ENCODE data around the gene ADAT2. TPM values are rescaled to one million over a fixed set of nuclear protein-coding genes. Genes with fewer than 3 reads are reported as not detected.
"Not testable (repeated sequence)": the region's sequence is repeated elsewhere in the genome, so short reads cannot be mapped to it uniquely, and the experiment has no call there.

ADAT2 gene
- total and polyA plus RNA-seq, 11 donors, result 0.75 to 3.0 (median 1.5) TPM

GRCh38 chr6:143482593-143482992 is 32.1 kb upstream of the ADAT2 start:
- 66 to 97% (median 84%) methylated on average over 2 of the region's 2 CpGs for WGBS, 4 donors
- DNase-seq, result no peak
- Histone ChIP-seq H3K4me1 (no peaks in the 10 kb centered on the region), H3K36me3 (peaks cover 0 to 51% (median 27%) of the 10 kb centered on the region in 9 donors), H3K27ac (no peak overlapping the region), H3K4me3 (no peak overlapping the region), H3K9me3 (no peaks in the 10 kb centered on the region), H3K27me3 (no peaks in the 10 kb centered on the region)
- intact Hi-C loops (cut with DNase I), result no loop called here
- no peak for ATAC-seq
- no peak for TF ChIP-seq CTCF (IDR thresholded peaks at IDR 0.05)
- no peak for TF ChIP-seq POLR2A (IDR thresholded peaks at IDR 0.05)

GRCh38 chr6:143478479-143479062 is 28.1 kb upstream of the ADAT2 start:
- ATAC-seq, result no peak
- Histone ChIP-seq H3K27me3 (no peaks in the 10 kb centered on the region), H3K27ac (no peak overlapping the region), H3K4me1 (no peaks in the 10 kb centered on the region), H3K9me3 (no peaks in the 10 kb centered on the region), H3K36me3 (peaks cover 0 to 74% (median 61%) of the 10 kb centered on the region in 9 donors), H3K4me3 (no peak overlapping the region)
- intact Hi-C loops (cut with DNase I), result no loop called here
- TF ChIP-seq POLR2A (IDR thresholded peaks at IDR 0.05), result no peak
- no peak for TF ChIP-seq CTCF (IDR thresholded peaks at IDR 0.05)
- WGBS, 4 donors, result 92 to 96% (median 93%) methylated on average over 3 of the region's 3 CpGs
- DNase-seq, result no peak

GRCh38 chr6:143476545-143476944 is 26.1 kb upstream of the ADAT2 start:
- Histone ChIP-seq H3K27me3 (no peaks in the 10 kb centered on the region), H3K36me3 (peaks cover 0 to 90% (median 81%) of the 10 kb centered on the region in 9 donors), H3K4me3 (no peak overlapping the region), H3K9me3 (no peaks in the 10 kb centered on the region), H3K4me1 (no peaks in the 10 kb centered on the region), H3K27ac (no peak overlapping the region)
- 91 to 96% (median 92%) methylated on average over 1 of the region's 1 CpG for WGBS, 4 donors
- ATAC-seq, result no peak
- TF ChIP-seq CTCF (IDR thresholded peaks at IDR 0.05) (no peak), POLR2A (IDR thresholded peaks at IDR 0.05) (no peak)
- intact Hi-C loops (cut with DNase I), result no loop called here
- DNase-seq, result no peak

GRCh38 chr6:143471822-143472221 is 21.3 kb upstream of the ADAT2 start:
- ATAC-seq, result no peak
- Histone ChIP-seq H3K36me3 (peaks cover 0 to 66% (median 52%) of the 10 kb centered on the region in 9 donors), H3K4me1 (no peaks in the 10 kb centered on the region), H3K9me3 (no peaks in the 10 kb centered on the region), H3K4me3 (no peak overlapping the region), H3K27me3 (no peaks in the 10 kb centered on the region), H3K27ac (no peak overlapping the region)
- 42 to 99% (median 96%) methylated on average over 1 of the region's 1 CpG for WGBS, 4 donors
- intact Hi-C loops (cut with DNase I), result no loop called here
- no peak for TF ChIP-seq CTCF (IDR thresholded peaks at IDR 0.05)
- no peak for DNase-seq

GRCh38 chr6:143468823-143469222 is 18.3 kb upstream of the ADAT2 start:
- H3K4me3 ChIP-seq; ATAC-seq; intact Hi-C loops (cut with DNase I); H3K27ac ChIP-seq; H3K27me3 ChIP-seq; DNase-seq; H3K4me1 ChIP-seq; H3K9me3 ChIP-seq: not testable (repeated sequence)
- peaks cover 0 to 60% (median 24%) of the 10 kb centered on the region in 9 donors for H3K36me3 ChIP-seq
- WGBS, 4 donors, result 60 to 95% (median 78%) methylated on average over 2 of the region's 2 CpGs

Data from heart left ventricle (tissue), 16 donors.